Stimulated activated CD8-positive, alpha-beta memory T cell treated with anti-CD3 and anti-CD28 coated beads, Interleukin-12 subunit alpha, Interleukin-12 subunit beta, amount 100 ng/mL, for 24 hours (primary cell): ENCODE data around the gene CAPZB.

ENCODE experiments used
- DNase-seq: peaks from one replicate; pipeline ENCODE4 v3.0.0-alpha.2; 2020; ENCODE audit errors: extremely low read depth

CAPZB gene

GRCh38 chr1:19429611-19430010 is 55.7 kb downstream of the CAPZB start:
- no peak for DNase-seq

GRCh38 chr1:19427087-19427781 is 58.1 kb downstream of the CAPZB start:
- DNase-seq: no peak

GRCh38 chr1:19426294-19427086 is 58.8 kb downstream of the CAPZB start:
- no peak for DNase-seq

- no peak for DNase-seq
These were observed 59.6 kb downstream of the CAPZB start for GRCh38 chr1:19425646-19426239.

GRCh38 chr1:19424651-19425570 is 60.4 kb downstream of the CAPZB start:
- no peak for DNase-seq

- no peak for DNase-seq
These were observed 62.2 kb downstream of the CAPZB start for GRCh38 chr1:19423130-19423529.

- DNase-seq: no peak
These were observed 64.0 kb downstream of the CAPZB start for GRCh38 chr1:19421365-19421764.

GRCh38 chr1:19420606-19421005 is 64.7 kb downstream of the CAPZB start:
- DNase-seq: no peak

GRCh38 chr1:19419691-19420090 is 65.6 kb downstream of the CAPZB start:
- DNase-seq: no peak

GRCh38 chr1:19418503-19418971 is 66.8 kb downstream of the CAPZB start:
- no peak for DNase-seq

- no peak for DNase-seq
These were observed 68.3 kb downstream of the CAPZB start for GRCh38 chr1:19416921-19417470.

GRCh38 chr1:19416145-19416544 is 69.2 kb downstream of the CAPZB start:
- no peak for DNase-seq

- DNase-seq: no peak
These were observed 70.7 kb downstream of the CAPZB start for GRCh38 chr1:19414515-19415121.

GRCh38 chr1:19413999-19414398 is 71.3 kb downstream of the CAPZB start:
- DNase-seq: no peak

- no peak for DNase-seq
These were observed 72.7 kb downstream of the CAPZB start for GRCh38 chr1:19412654-19413053.

GRCh38 chr1:19411612-19412011 is 73.7 kb downstream of the CAPZB start:
- DNase-seq: no peak

- DNase-seq: no peak
These were observed 74.9 kb downstream of the CAPZB start for GRCh38 chr1:19410393-19410792.

- DNase-seq: no peak
These were observed 75.6 kb downstream of the CAPZB start for GRCh38 chr1:19409477-19410341.

GRCh38 chr1:19407494-19408096 is 77.7 kb downstream of the CAPZB start:
- no peak for DNase-seq

- DNase-seq: no peak
These were observed 78.7 kb downstream of the CAPZB start for GRCh38 chr1:19406680-19407079.
